ENCODE measurements around the gene ZNF789.

GRCh38 chr7:99500637-99501009 is 27.9 kb downstream of the ZNF789 start:
- TF ChIP-seq, protein P1, sequence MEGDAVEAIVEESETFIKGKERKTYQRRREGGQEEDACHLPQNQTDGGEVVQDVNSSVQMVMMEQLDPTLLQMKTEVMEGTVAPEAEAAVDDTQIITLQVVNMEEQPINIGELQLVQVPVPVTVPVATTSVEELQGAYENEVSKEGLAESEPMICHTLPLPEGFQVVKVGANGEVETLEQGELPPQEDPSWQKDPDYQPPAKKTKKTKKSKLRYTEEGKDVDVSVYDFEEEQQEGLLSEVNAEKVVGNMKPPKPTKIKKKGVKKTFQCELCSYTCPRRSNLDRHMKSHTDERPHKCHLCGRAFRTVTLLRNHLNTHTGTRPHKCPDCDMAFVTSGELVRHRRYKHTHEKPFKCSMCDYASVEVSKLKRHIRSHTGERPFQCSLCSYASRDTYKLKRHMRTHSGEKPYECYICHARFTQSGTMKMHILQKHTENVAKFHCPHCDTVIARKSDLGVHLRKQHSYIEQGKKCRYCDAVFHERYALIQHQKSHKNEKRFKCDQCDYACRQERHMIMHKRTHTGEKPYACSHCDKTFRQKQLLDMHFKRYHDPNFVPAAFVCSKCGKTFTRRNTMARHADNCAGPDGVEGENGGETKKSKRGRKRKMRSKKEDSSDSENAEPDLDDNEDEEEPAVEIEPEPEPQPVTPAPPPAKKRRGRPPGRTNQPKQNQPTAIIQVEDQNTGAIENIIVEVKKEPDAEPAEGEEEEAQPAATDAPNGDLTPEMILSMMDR (IDR thresholded peaks at IDR 0.05; ENCODE audit: low read depth, low read length), result no peak
- TF ChIP-seq EZH2phosphoT487 (IDR thresholded peaks at IDR 0.05; ENCODE audit: low read depth), result no peak

All from OCI-LY3 (cell line).